H9 (cell line): ENCODE results near the gene LGALS3. TPM values are rescaled to one million over a fixed set of nuclear protein-coding genes. Genes with fewer than 3 reads are reported as not detected.

ENCODE experiments used
- DNase-seq: peaks from one replicate; pipeline ENCODE4 v3.0.0-alpha.2; 2017
- H2AFZ ChIP-seq: one replicate; pipeline ENCODE4 v1.6.1; 2013; ENCODE audit warnings: mild to moderate bottlenecking, low read length, control low read depth, moderate library complexity
- H2AK5ac ChIP-seq: 2 replicates; pipeline ENCODE4 v1.6.1; 2013; ENCODE audit warnings: low read length, control low read depth, mixed read lengths; ENCODE audit not compliant: insufficient read length
- H2BK120ac ChIP-seq: one replicate; pipeline ENCODE4 v1.6.1; 2013; ENCODE audit warnings: low read depth, mild to moderate bottlenecking, low read length, control low read depth, inconsistent platforms; ENCODE audit not compliant: poor library complexity, severe bottlenecking
- H2BK12ac ChIP-seq: 2 replicates; pipeline ENCODE4 v1.6.1; 2013; ENCODE audit warnings: low read length, control low read depth, mixed read lengths, low read depth; ENCODE audit not compliant: insufficient read length
- H2BK15ac ChIP-seq: 2 replicates; pipeline ENCODE4 v1.6.1; 2013; ENCODE audit warnings: low read depth, low read length, control low read depth
- H2BK20ac ChIP-seq: one replicate; pipeline ENCODE4 v1.6.1; 2013; ENCODE audit warnings: low read depth, mild to moderate bottlenecking, low read length, control low read depth, inconsistent platforms; ENCODE audit not compliant: poor library complexity, severe bottlenecking
- H2BK5ac ChIP-seq: 2 replicates; pipeline ENCODE4 v1.6.1; 2013; ENCODE audit warnings: low read length, control low read depth, mixed read lengths; ENCODE audit not compliant: insufficient read length
- H3K14ac ChIP-seq: 2 replicates; pipeline ENCODE4 v1.6.1; 2013; ENCODE audit warnings: low read length, control low read depth; ENCODE audit not compliant: insufficient read depth
- H3K18ac ChIP-seq: 2 replicates; pipeline ENCODE4 v1.6.1; 2013; ENCODE audit warnings: low read depth, mild to moderate bottlenecking, mixed read lengths, low read length, control low read depth; ENCODE audit not compliant: insufficient read length
- H3K23ac ChIP-seq: 2 replicates; pipeline ENCODE4 v1.6.1; 2013; ENCODE audit warnings: low read length, control low read depth, mixed read lengths, low read depth; ENCODE audit not compliant: insufficient read length
- H3K23me2 ChIP-seq: 2 replicates; pipeline ENCODE4 v1.6.1; 2013; ENCODE audit warnings: low read depth, mild to moderate bottlenecking, mixed read lengths, low read length, control low read depth; ENCODE audit not compliant: insufficient read length, poor library complexity, severe bottlenecking
- H3K27ac ChIP-seq: 2 replicates; pipeline ENCODE4 v1.5.1; 2013; ENCODE audit warnings: low read length, control low read depth, mixed read lengths, low read depth; ENCODE audit not compliant: insufficient read length
- H3K27me3 ChIP-seq: 2 replicates; pipeline ENCODE4 v1.6.1; 2013; ENCODE audit warnings: low read length, control low read depth, inconsistent platforms; ENCODE audit not compliant: insufficient read depth
- H3K4ac ChIP-seq: 2 replicates; pipeline ENCODE4 v1.6.1; 2013; ENCODE audit warnings: low read depth, mild to moderate bottlenecking, control low read depth, inconsistent platforms, low read length, moderate library complexity
- H3K4me1 ChIP-seq: 2 replicates; pipeline ENCODE4 v1.6.1; 2013; ENCODE audit warnings: low read length, control low read depth, inconsistent platforms; ENCODE audit not compliant: insufficient read depth
- H3K4me2 ChIP-seq: 2 replicates; pipeline ENCODE4 v1.6.1; 2013; ENCODE audit warnings: low read length, control low read depth, mixed read lengths; ENCODE audit not compliant: insufficient read length, insufficient read depth
- H3K56ac ChIP-seq: 2 replicates; pipeline ENCODE4 v1.6.1; 2013; ENCODE audit warnings: low read depth, mild to moderate bottlenecking, mixed read lengths, low read length, control low read depth; ENCODE audit not compliant: insufficient read length
- H3K79me1 ChIP-seq: 2 replicates; pipeline ENCODE4 v1.6.1; 2013; ENCODE audit warnings: low read depth, mild to moderate bottlenecking, moderate library complexity, low read length, control low read depth, inconsistent platforms; ENCODE audit not compliant: insufficient read depth, poor library complexity, severe bottlenecking
- H3K79me2 ChIP-seq: 2 replicates; pipeline ENCODE4 v1.6.1; 2013; ENCODE audit warnings: low read length, control low read depth, inconsistent platforms; ENCODE audit not compliant: insufficient read depth
- H3K9ac ChIP-seq: 2 replicates; pipeline ENCODE4 v1.6.1; 2013; ENCODE audit warnings: low read length, control low read depth, mixed read lengths; ENCODE audit not compliant: insufficient read length; ENCODE audit errors: extremely low read depth
- H3K9me3 ChIP-seq: one replicate; pipeline ENCODE4 v1.6.1; 2013; ENCODE audit warnings: low read depth, low read length, inconsistent platforms; ENCODE audit not compliant: control insufficient read depth
- H3T11ph ChIP-seq: one replicate; pipeline ENCODE4 v1.6.1; 2013; ENCODE audit warnings: mild to moderate bottlenecking, low read length, control low read depth, inconsistent platforms
- H4K20me1 ChIP-seq: one replicate; pipeline ENCODE4 v1.6.1; 2013; ENCODE audit not compliant: control insufficient read depth, insufficient read length, insufficient read depth
- H4K5ac ChIP-seq: 2 replicates; pipeline ENCODE4 v1.6.1; 2013; ENCODE audit warnings: low read depth, mild to moderate bottlenecking, mixed read lengths, low read length, control low read depth; ENCODE audit not compliant: insufficient read length
- H4K8ac ChIP-seq: replicated peaks from 2 replicates; pipeline ENCODE4 v1.6.1; 2013; ENCODE audit warnings: low read length, control low read depth, mixed read lengths, low read depth; ENCODE audit not compliant: insufficient read length
- H4K91ac ChIP-seq: 2 replicates; pipeline ENCODE4 v1.6.1; 2013; ENCODE audit warnings: low read depth, mild to moderate bottlenecking, moderate library complexity, mixed read lengths, low read length, control low read depth; ENCODE audit not compliant: insufficient read length
- H3K27ac Mint-ChIP-seq, 3 experiments: 2 replicates in 2 of 3; 3 replicates in 1 of 3; pipeline ENCODE4 v1.8.0; 2020 to 2021; ENCODE audit warnings: mixed read lengths in 3 of 3, mild to moderate bottlenecking in 1 of 3, moderate library complexity in 1 of 3
- H3K27me3 Mint-ChIP-seq: 2 replicates; pipeline ENCODE4 v1.8.0; 2021; ENCODE audit warnings: low read depth, mild to moderate bottlenecking, moderate library complexity, mixed read lengths
- H3K36me3 Mint-ChIP-seq, 3 experiments: 2 replicates in 2 of 3; 3 replicates in 1 of 3; pipeline ENCODE4 v1.8.0; 2020 to 2021; ENCODE audit warnings: low read depth in 3 of 3, mixed read lengths in 3 of 3; ENCODE audit not compliant: insufficient read depth in 1 of 3
- H3K4me1 Mint-ChIP-seq, 2 experiments: 2 replicates each; pipeline ENCODE4 v1.8.0; 2020; ENCODE audit warnings: mixed read lengths in 2 of 2
- H3K4me3 Mint-ChIP-seq, 2 experiments: 2 replicates in 1 of 2; 3 replicates in 1 of 2; pipeline ENCODE4 v1.8.0; 2020 to 2021; ENCODE audit warnings: mild to moderate bottlenecking in 2 of 2, mixed read lengths in 2 of 2, moderate library complexity in 1 of 2
- H3K9me3 Mint-ChIP-seq, 2 experiments: 2 replicates in 1 of 2; 3 replicates in 1 of 2; pipeline ENCODE4 v1.8.0; 2020; ENCODE audit warnings: mild to moderate bottlenecking in 2 of 2, mixed read lengths in 2 of 2, moderate library complexity in 1 of 2
- CTCF ChIP-seq: fragments of 200-600 bp; sonication (generic); conservative IDR thresholded peaks from 3 replicates; pipeline ENCODE4 v1.8.0; 2021; ENCODE audit warnings: antibody characterized with exemption, mild to moderate bottlenecking
- WGBS: extraction: QIAGEN DNeasy Blood & Tissue Kit; methylation state at CpG from one replicate; pipeline ENCODE4 v1.1.7; 2013; ENCODE audit warnings: missing lambda C conversion rate, low lambda C conversion rate, mixed read lengths; ENCODE audit not compliant: insufficient read length; ENCODE audit errors: extremely low coverage; 5-methylcytosine and 5-hydroxymethylcytosine counted together
- total RNA-seq: library from RNA; stranded (reverse); gene quantifications from 2 replicates; pipeline ENCODE4 v1.2.1, GENCODE V29; 2021

Gene LGALS3
- total RNA-seq, 1 experiment from 2014 or later, result 4.0 TPM

- no peak overlapping the region for H3K23ac ChIP-seq
- no peak overlapping the region for H3K4me2 ChIP-seq
- no peak overlapping the region for H2BK12ac ChIP-seq
- no peak overlapping the region for H3K18ac ChIP-seq
- no peak overlapping the region for H3K27ac ChIP-seq
- no peaks in the 10 kb centered on the region; a peak in 1 of 7 replicates for H3K36me3 Mint-ChIP-seq
- H3K23me2 ChIP-seq, result no peaks in the 10 kb centered on the region
- no peaks in the 10 kb centered on the region for H3K9me3 ChIP-seq
- H3K56ac ChIP-seq, result no peak overlapping the region
- no peaks in the 10 kb centered on the region for H3K27me3 ChIP-seq
- no peak overlapping the region for H2BK5ac ChIP-seq
- no peak overlapping the region for H2BK15ac ChIP-seq
- H3K4me1 Mint-ChIP-seq, result peaks cover 12 to 14% of the 10 kb centered on the region in 2 experiments
- H3K9me3 Mint-ChIP-seq, result no peaks in the 10 kb centered on the region
- no peak overlapping the region for H3T11ph ChIP-seq
- no peak overlapping the region for H2AFZ ChIP-seq
- H2AK5ac ChIP-seq, result no peak overlapping the region
- no peaks in the 10 kb centered on the region for H3K4me1 ChIP-seq
- no peak overlapping the region for H3K9ac ChIP-seq
- H3K4me3 Mint-ChIP-seq, result no peak overlapping the region
- no peaks in the 10 kb centered on the region for H3K79me2 ChIP-seq
- H3K27ac Mint-ChIP-seq, result no peak overlapping the region
- H4K20me1 ChIP-seq, result no peaks in the 10 kb centered on the region
- no peak overlapping the region for H3K14ac ChIP-seq
- no peak overlapping the region for H3K4ac ChIP-seq
- no CpG with 5 or more reads among the region's 8 CpGs for WGBS
- DNase-seq, result no peak
- H4K8ac ChIP-seq, result no peak overlapping the region
- no peak overlapping the region for H2BK20ac ChIP-seq
- no peak overlapping the region for H4K5ac ChIP-seq
- H2BK120ac ChIP-seq, result no peak overlapping the region
- TF ChIP-seq CTCF, result no peak
- H3K79me1 ChIP-seq, result no peaks in the 10 kb centered on the region
- H4K91ac ChIP-seq, result no peak overlapping the region
- H3K27me3 Mint-ChIP-seq, result peaks cover 40% of the 10 kb centered on the region
These were observed 6.5 kb upstream of the LGALS3 start for GRCh38 chr14:55122440-55122986.
